Thymus (tissue), 14 donors: Measurements from ENCODE around the gene MAGEB6. TPM values are rescaled to one million over a fixed set of nuclear protein-coding genes. Genes with fewer than 3 reads are reported as not detected.
"Not testable (repeated sequence)": the region's sequence is repeated elsewhere in the genome, so short reads cannot be mapped to it uniquely, and the experiment has no call there.

ENCODE experiments used
- DNase-seq, 9 donors: peaks; one replicate each; pipeline ENCODE4 v3.0.0-alpha.2; 2013; ENCODE audit warnings: low spot score in 9 of 9, low read depth in 6 of 9, missing footprints in 1 of 9
- H3K27ac ChIP-seq, 2 donors: one replicate each; pipeline ENCODE4 v1.5.1; 2013; ENCODE audit warnings: control low read depth in 1 of 2, low read depth in 1 of 2, low read length in 1 of 2, mild to moderate bottlenecking in 1 of 2, moderate library complexity in 1 of 2
- H3K27me3 ChIP-seq, 2 donors: one replicate each; pipeline ENCODE4 v1.5.1; 2013; ENCODE audit warnings: low read length in 1 of 2; ENCODE audit not compliant: control insufficient read depth in 2 of 2, insufficient read depth in 1 of 2
- H3K36me3 ChIP-seq, 2 donors: one replicate each; pipeline ENCODE4 v1.5.1; 2013; ENCODE audit warnings: low read length in 1 of 2, mild to moderate bottlenecking in 1 of 2, moderate library complexity in 1 of 2; ENCODE audit not compliant: control insufficient read depth in 2 of 2, insufficient read depth in 2 of 2
- H3K4me1 ChIP-seq, 2 donors: one replicate each; pipeline ENCODE4 v1.5.1; 2013; ENCODE audit warnings: low read length in 2 of 2; ENCODE audit not compliant: control insufficient read depth in 2 of 2, insufficient read depth in 2 of 2
- H3K4me3 ChIP-seq, 2 donors: one replicate each; pipeline ENCODE4 v1.5.1; 2013; ENCODE audit warnings: low read length in 2 of 2, control low read depth in 1 of 2, mild to moderate bottlenecking in 1 of 2
- H3K9me3 ChIP-seq, 2 donors: one replicate each; pipeline ENCODE4 v1.5.1; 2013; ENCODE audit warnings: low read length in 1 of 2, mild to moderate bottlenecking in 1 of 2; ENCODE audit not compliant: control insufficient read depth in 2 of 2, insufficient read depth in 1 of 2
- WGBS: extraction: QIAGEN DNeasy Blood & Tissue Kit; methylation state at CpG from one replicate; pipeline ENCODE4 v1.1.7; 2013; 5-methylcytosine and 5-hydroxymethylcytosine counted together
- long read RNA-seq, 10 donors: transcript quantifications; one replicate each; lab custom pipeline, GENCODE V29; 2026
- polyA plus RNA-seq: library from polyadenylated mRNA; stranded (reverse); fragments of 200-250 nt; gene quantifications from one replicate; pipeline ENCODE4 v1.2.3, GENCODE V29; 2013
- total RNA-seq: library from RNA; stranded (reverse); fragments of 120-200 nt; gene quantifications from one replicate; pipeline ENCODE4 v1.2.4, GENCODE V29; 2013
- donor health status: healthy.

The MAGEB6 gene
- total RNA-seq = not detected
- not detected for polyA plus RNA-seq
- long read RNA-seq, donor 1 = 0 reads
- long read RNA-seq, donor 2 = 0 reads
- long read RNA-seq, donor 3 = 0 reads
- long read RNA-seq, donor 4 = 0 reads
- long read RNA-seq, donor 5 = 0 reads
- long read RNA-seq, donor 6 = 0 reads
- long read RNA-seq, donor 7 = 0 reads
- long read RNA-seq, donor 8 = 0 reads
- long read RNA-seq, donor 9 = 0 reads
- long read RNA-seq, donor 10 = 0 reads

- H3K4me1 ChIP-seq = no peaks in the 10 kb centered on the region
- WGBS = 90% methylated on average over 17 of the region's 17 CpGs
Observed at GRCh38 chrX:26192204-26192603, at the start of gene MAGEB6. Gene MAGEB6 (plus strand): TSS chrX:26192440. CDS start chrX:26193847, 1,407 bp downstream.

GRCh38 chrX:26146024-26146423, 46.2 kb upstream of the MAGEB6 start:
- Histone ChIP-seq H3K27ac (no peak overlapping the region), H3K27me3 (no peaks in the 10 kb centered on the region), H3K4me3 (no peak overlapping the region), H3K9me3 (peaks cover 0 to 8% of the 10 kb centered on the region in 2 donors), H3K36me3 (no peaks in the 10 kb centered on the region), H3K4me1 (no peaks in the 10 kb centered on the region)
- 50% methylated on average over 2 of the region's 2 CpGs for WGBS
- DNase-seq = no peak

More at GRCh38 chrX:26192204-26192603, at the start of gene MAGEB6:
- H3K36me3 ChIP-seq = no peaks in the 10 kb centered on the region
- peaks cover 0 to 13% of the 10 kb centered on the region in 2 donors for H3K9me3 ChIP-seq
- no peak within 1 kb of the TSS for H3K27ac ChIP-seq
- DNase-seq = no peak
- H3K27me3 ChIP-seq = no peaks in the 10 kb centered on the region
- no peak within 1 kb of the TSS for H3K4me3 ChIP-seq

- no peaks in the 10 kb centered on the region for H3K27me3 ChIP-seq
- DNase-seq = no peak
- H3K4me3 ChIP-seq = no peak within 1 kb of the TSS
- no peaks in the 10 kb centered on the region for H3K4me1 ChIP-seq
- H3K9me3 ChIP-seq = peaks cover 0 to 10% of the 10 kb centered on the region in 2 donors
- WGBS = 92% methylated on average over 10 of the region's 10 CpGs
- no peak within 1 kb of the TSS for H3K27ac ChIP-seq
- H3K36me3 ChIP-seq = no peaks in the 10 kb centered on the region
Observed at GRCh38 chrX:26160301-26160700, 31.9 kb upstream of the MAGEB6 start, which contains the start of gene MAGEB6B. Gene MAGEB6B (plus strand): TSS chrX:26160601. CDS start chrX:26160601, 0 bp downstream.

- Histone ChIP-seq H3K4me1 (no peaks in the 10 kb centered on the region), H3K27me3 (no peaks in the 10 kb centered on the region), H3K9me3 (peaks cover 0 to 5% of the 10 kb centered on the region in 2 donors), H3K27ac (no peak overlapping the region), H3K36me3 (no peaks in the 10 kb centered on the region), H3K4me3 (no peak overlapping the region)
- no peak for DNase-seq
Observed at GRCh38 chrX:26203561-26203960, 11.3 kb downstream of the MAGEB6 start.

GRCh38 chrX:26204717-26205116, 12.5 kb downstream of the MAGEB6 start:
- H3K9me3 ChIP-seq, H3K27ac ChIP-seq, H3K4me3 ChIP-seq, H3K27me3 ChIP-seq, H3K36me3 ChIP-seq, H3K4me1 ChIP-seq, DNase-seq: not testable (repeated sequence)
- 97% methylated on average over 27 of the region's 27 CpGs for WGBS

GRCh38 chrX:26208012-26208411, 15.8 kb downstream of the MAGEB6 start:
- DNase-seq = no peak
- Histone ChIP-seq H3K27ac (no peak overlapping the region), H3K27me3 (no peaks in the 10 kb centered on the region), H3K9me3 (no peaks in the 10 kb centered on the region), H3K36me3 (no peaks in the 10 kb centered on the region), H3K4me3 (no peak overlapping the region), H3K4me1 (no peaks in the 10 kb centered on the region)
- WGBS = 81% methylated on average over 3 of the region's 3 CpGs

- Histone ChIP-seq H3K27ac (no peak within 1 kb of the TSS), H3K9me3 (no peaks in the 10 kb centered on the region), H3K27me3 (no peaks in the 10 kb centered on the region), H3K36me3 (no peaks in the 10 kb centered on the region), H3K4me3 (no peak within 1 kb of the TSS), H3K4me1 (no peaks in the 10 kb centered on the region)
- WGBS = 85% methylated on average over 5 of the region's 5 CpGs
- no peak for DNase-seq
Observed at GRCh38 chrX:26215869-26216268, 23.6 kb downstream of the MAGEB6 start, which contains the start of gene MAGEB5. Gene MAGEB5 (plus strand): TSS chrX:26216169. CDS start chrX:26217302, 1,133 bp downstream.

- Histone ChIP-seq H3K36me3 (no peaks in the 10 kb centered on the region), H3K4me3 (no peak overlapping the region), H3K9me3 (no peaks in the 10 kb centered on the region), H3K27ac (no peak overlapping the region), H3K4me1 (no peaks in the 10 kb centered on the region), H3K27me3 (no peaks in the 10 kb centered on the region)
- no peak for DNase-seq
- 90% methylated on average over 7 of the region's 7 CpGs for WGBS
Observed at GRCh38 chrX:26219351-26219750, 27.1 kb downstream of the MAGEB6 start.

GRCh38 chrX:26234177-26234576, 41.9 kb downstream of the MAGEB6 start:
- Histone ChIP-seq H3K9me3 (peaks cover 0 to 13% of the 10 kb centered on the region in 2 donors), H3K27me3 (no peaks in the 10 kb centered on the region), H3K4me1 (no peaks in the 10 kb centered on the region), H3K4me3 (no peak overlapping the region), H3K27ac (no peak overlapping the region), H3K36me3 (no peaks in the 10 kb centered on the region)
- DNase-seq = no peak
- 79% methylated on average over 1 of the region's 1 CpG for WGBS
